ENCODE results near the gene RACK1.

DNA sequence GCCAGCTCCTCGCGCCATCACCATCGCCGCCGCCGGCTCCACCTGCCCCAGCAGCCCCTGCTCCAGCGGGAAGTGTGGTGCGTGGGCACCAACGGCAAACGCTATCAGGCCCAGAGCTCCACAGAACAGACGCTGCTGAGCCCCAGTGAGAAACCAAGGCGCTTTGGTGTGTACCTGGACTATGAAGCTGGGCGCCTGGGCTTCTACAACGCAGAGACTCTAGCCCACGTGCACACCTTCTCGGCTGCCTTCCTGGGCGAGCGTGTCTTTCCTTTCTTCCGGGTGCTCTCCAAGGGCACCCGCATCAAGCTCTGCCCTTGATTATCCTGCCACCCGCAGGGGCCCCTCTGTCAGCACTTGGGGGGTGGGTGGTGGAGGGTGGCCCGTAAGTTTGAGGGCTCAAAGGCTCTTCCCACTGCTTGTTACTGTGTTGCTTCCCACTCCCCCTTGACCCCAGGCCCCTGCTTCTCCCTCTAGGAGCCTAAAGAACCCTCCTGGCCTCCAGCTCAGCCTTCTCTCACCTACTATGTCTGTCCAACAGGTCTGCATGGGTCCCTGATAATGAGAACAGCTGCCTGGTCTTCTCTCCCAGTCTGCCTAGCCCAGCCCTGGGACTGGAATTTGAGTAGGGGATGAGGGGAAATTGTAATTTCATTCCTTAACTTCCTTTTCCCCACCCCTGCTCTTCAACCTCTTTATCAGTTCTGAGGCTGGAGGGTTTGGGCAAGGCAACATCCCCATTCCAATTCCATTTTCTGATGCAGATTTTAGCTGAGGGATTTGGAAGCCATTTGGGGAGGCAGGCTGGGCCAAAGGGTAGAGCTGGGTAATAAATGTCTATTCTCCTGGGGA, 9.0 kb downstream of the RACK1 start:
- no peak for TF ChIP-seq EZH2 (IDR thresholded peaks at IDR 0.05; ENCODE audit: borderline replicate concordance, low read depth, low read length, severe bottlenecking)
- TF ChIP-seq, protein P1, sequence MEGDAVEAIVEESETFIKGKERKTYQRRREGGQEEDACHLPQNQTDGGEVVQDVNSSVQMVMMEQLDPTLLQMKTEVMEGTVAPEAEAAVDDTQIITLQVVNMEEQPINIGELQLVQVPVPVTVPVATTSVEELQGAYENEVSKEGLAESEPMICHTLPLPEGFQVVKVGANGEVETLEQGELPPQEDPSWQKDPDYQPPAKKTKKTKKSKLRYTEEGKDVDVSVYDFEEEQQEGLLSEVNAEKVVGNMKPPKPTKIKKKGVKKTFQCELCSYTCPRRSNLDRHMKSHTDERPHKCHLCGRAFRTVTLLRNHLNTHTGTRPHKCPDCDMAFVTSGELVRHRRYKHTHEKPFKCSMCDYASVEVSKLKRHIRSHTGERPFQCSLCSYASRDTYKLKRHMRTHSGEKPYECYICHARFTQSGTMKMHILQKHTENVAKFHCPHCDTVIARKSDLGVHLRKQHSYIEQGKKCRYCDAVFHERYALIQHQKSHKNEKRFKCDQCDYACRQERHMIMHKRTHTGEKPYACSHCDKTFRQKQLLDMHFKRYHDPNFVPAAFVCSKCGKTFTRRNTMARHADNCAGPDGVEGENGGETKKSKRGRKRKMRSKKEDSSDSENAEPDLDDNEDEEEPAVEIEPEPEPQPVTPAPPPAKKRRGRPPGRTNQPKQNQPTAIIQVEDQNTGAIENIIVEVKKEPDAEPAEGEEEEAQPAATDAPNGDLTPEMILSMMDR (IDR thresholded peaks at IDR 0.05; ENCODE audit: extremely low read depth in 1 of 2, insufficient read depth in 1 of 2, low read depth in 1 of 2, low read length in 2 of 2) = no peak
- TF ChIP-seq POLR2A (IDR thresholded peaks at IDR 0.05; ENCODE audit: low read depth, low read length) = peak; percentile 74

Measured in endothelial cell of umbilical vein (primary cell).